Liver (tissue), 3 donors: ENCODE data around the gene VPS37D.

Source experiments
- ATF3 ChIP-seq: IDR thresholded peaks from 2 replicates; pipeline ENCODE4 v1.6.1; 2016; ENCODE audit warnings: antibody characterized with exemption
- CTCF ChIP-seq: fragments of 150-350 bp; IDR thresholded peaks from 2 replicates; pipeline ENCODE4 v1.5.1; 2017; ENCODE audit warnings: improper control_type of control experiment, low read depth, low read length; ENCODE audit not compliant: missing input control
- EGR1 ChIP-seq, 2 donors: IDR thresholded peaks; 2 replicates each; pipeline ENCODE4 v1.6.1; 2016 to 2018; ENCODE audit warnings: antibody characterized with exemption in 2 of 2, low read depth in 2 of 2
- HNF4G ChIP-seq: IDR thresholded peaks from 2 replicates; pipeline ENCODE4 v1.6.1; 2016; ENCODE audit warnings: antibody characterized with exemption
- MAX ChIP-seq: IDR thresholded peaks from 2 replicates; pipeline ENCODE4 v1.6.1; 2016; ENCODE audit warnings: antibody characterized with exemption
- RAD21 ChIP-seq, 2 donors: IDR thresholded peaks; 2 replicates each; pipeline ENCODE4 v1.6.1; 2016; ENCODE audit warnings: antibody characterized with exemption in 2 of 2, mild to moderate bottlenecking in 2 of 2
- RXRA ChIP-seq, 2 donors: IDR thresholded peaks; 2 replicates each; pipeline ENCODE4 v1.6.1; 2017 to 2018; ENCODE audit warnings: antibody characterized with exemption in 2 of 2, mild to moderate bottlenecking in 1 of 2
- SP1 ChIP-seq: IDR thresholded peaks from 2 replicates; pipeline ENCODE4 v1.6.1; 2018; ENCODE audit warnings: antibody characterized with exemption, mild to moderate bottlenecking
- TAF1 ChIP-seq: conservative IDR thresholded peaks from 2 replicates; pipeline ENCODE4 v1.6.1; 2016; ENCODE audit warnings: antibody characterized with exemption, mild to moderate bottlenecking
- YY1 ChIP-seq: IDR thresholded peaks from 2 replicates; pipeline ENCODE4 v1.6.1; 2016; ENCODE audit warnings: antibody characterized with exemption, mild to moderate bottlenecking
- donor health status: healthy.
- donor health status: healthy.

GRCh38 chr7:73618538-73618937, 49.1 kb upstream of the VPS37D start:
- no peak for TF ChIP-seq ATF3
- TF ChIP-seq CTCF: no peak
- TF ChIP-seq TAF1: no peak
- no peak for TF ChIP-seq MAX
- TF ChIP-seq RAD21 (IDR thresholded peaks at IDR 0.05): no peak
- TF ChIP-seq HNF4G: no peak
- TF ChIP-seq RXRA (IDR thresholded peaks at IDR 0.05): no peak
- TF ChIP-seq YY1: no peak
- no peak for TF ChIP-seq SP1
- TF ChIP-seq EGR1 (IDR thresholded peaks at IDR 0.05; ENCODE audit: low read depth in 2 of 2): no peak
